PC-3 (cell line): Measurements from ENCODE around the gene SBNO2. TPM values are rescaled to one million over a fixed set of nuclear protein-coding genes. Genes with fewer than 3 reads are reported as not detected.

Experiments used
- ATAC-seq: fragments of 200-7000 bp; cut with Tn5 transposase; 2 replicates; pipeline ENCODE4 v1.9.1; 2020; ENCODE audit warnings: mild to moderate bottlenecking, moderate library complexity
- BruUV-seq: library from RNA; stranded (reverse); fragments of 400-500 nt; replicated peaks from 2 replicates; lab custom pipeline; 2021; lab: Mats Ljungman, UMichigan
- CTCF ChIA-PET: fragments of 300-600 bp; sonication (Branson Sonifier 250); formaldehyde crosslinking; loops from one replicate; lab custom pipeline; 2022; ENCODE audit warnings: antibody characterized with exemption; lab: Charles Lee
- POLR2A ChIA-PET: fragments of 300-600 bp; sonication (Branson Sonifier 250); formaldehyde crosslinking; loops from one replicate; lab custom pipeline; 2022; ENCODE audit warnings: antibody characterized with exemption; ENCODE audit not compliant: unreplicated experiment; lab: Charles Lee
- DNase-seq: peaks from one replicate; pipeline ENCODE4 v3.0.0-alpha.2; 2015
- H2AFZ ChIP-seq: fragments of 300-600 bp; sonication (generic); 2 replicates; pipeline ENCODE4 v1.6.0; 2016; ENCODE audit warnings: antibody characterized with exemption, low read length
- H3F3A ChIP-seq: fragments of 300-600 bp; sonication (generic); one replicate; pipeline ENCODE4 v1.6.0; 2017; ENCODE audit warnings: antibody characterized with exemption, low read length, control low read depth, mild to moderate bottlenecking; ENCODE audit not compliant: unreplicated experiment
- H3K27ac ChIP-seq: fragments of 300-600 bp; sonication (generic); 2 replicates; pipeline ENCODE4 v1.5.1; 2016; ENCODE audit warnings: mild to moderate bottlenecking, low read length
- H3K27me3 ChIP-seq: fragments of 300-600 bp; sonication (generic); 2 replicates; pipeline ENCODE4 v1.6.1; 2016; ENCODE audit warnings: low read length, mixed read lengths
- H3K36me3 ChIP-seq: fragments of 300-600 bp; sonication (generic); 2 replicates; pipeline ENCODE4 v1.6.1; 2016; ENCODE audit warnings: low read depth, mixed run types, low read length, mixed read lengths
- H3K4me1 ChIP-seq: fragments of 300-600 bp; sonication (generic); 2 replicates; pipeline ENCODE4 v1.5.1; 2016; ENCODE audit warnings: low read length; ENCODE audit not compliant: insufficient read depth
- H3K4me2 ChIP-seq: fragments of 300-600 bp; sonication (generic); 2 replicates; pipeline ENCODE4 v1.6.0; 2016; ENCODE audit warnings: low read length
- H3K4me3 ChIP-seq: fragments of 300-600 bp; sonication (generic); 2 replicates; pipeline ENCODE4 v1.5.1; 2016; ENCODE audit warnings: mild to moderate bottlenecking, low read length, mixed read lengths
- H3K79me2 ChIP-seq: fragments of 300-600 bp; sonication (generic); 2 replicates; pipeline ENCODE4 v1.6.1; 2017; ENCODE audit warnings: low read length, mixed read lengths
- H3K9ac ChIP-seq: fragments of 300-600 bp; sonication (generic); 2 replicates; pipeline ENCODE4 v1.6.0; 2016; ENCODE audit warnings: mild to moderate bottlenecking, low read length
- H3K9me2 ChIP-seq: fragments of 300-600 bp; sonication (generic); replicated peaks from 2 replicates; pipeline ENCODE4 v1.6.1; 2016; ENCODE audit warnings: mixed run types, low read length, mixed read lengths
- H3K9me3 ChIP-seq: fragments of 300-600 bp; sonication (generic); 2 replicates; pipeline ENCODE4 v1.6.1; 2016; ENCODE audit warnings: low read length, mixed read lengths
- H4K20me1 ChIP-seq: fragments of 300-600 bp; sonication (generic); 2 replicates; pipeline ENCODE4 v1.6.1; 2016; ENCODE audit warnings: low read length, mixed read lengths
- CTCF ChIP-seq: fragments of 300-600 bp; sonication (generic); conservative IDR thresholded peaks from 2 replicates; pipeline ENCODE4 v1.5.1; 2017; ENCODE audit warnings: antibody characterized with exemption, low read depth, mild to moderate bottlenecking, low read length
- EZH2 ChIP-seq: fragments of 300-600 bp; sonication (generic); IDR thresholded peaks from one replicate; pipeline ENCODE4 v1.6.1; 2017; ENCODE audit warnings: antibody characterized with exemption, mild to moderate bottlenecking, low read length; ENCODE audit not compliant: unreplicated experiment
- EZH2phosphoT487 ChIP-seq: fragments of 300-600 bp; sonication (generic); IDR thresholded peaks from 2 replicates; pipeline ENCODE4 v1.6.1; 2018; ENCODE audit warnings: mild to moderate bottlenecking, antibody characterized with exemption, low read length, borderline replicate concordance
- intact Hi-C: fragments of 100-400 bp; cut with micrococcal nuclease; formaldehyde crosslinking; loops from 2 replicates; pipeline ENCODE4 v1.9.0; 2023
- total RNA-seq: library from RNA; depleted of rRNA; stranded (reverse); fragments of >200 nt; gene quantifications from 2 replicates; pipeline ENCODE4 v1.2.3, GENCODE V29; 2014

SBNO2 gene
- total RNA-seq, 1 experiment from 2014 or later: 62.4 TPM

- CTCF ChIA-PET: no interaction called here
- ATAC-seq: no peak
- DNase-seq: no peak
These were observed 85.6 kb downstream of the SBNO2 start for GRCh38 chr19:1088416-1089010.

DNA sequence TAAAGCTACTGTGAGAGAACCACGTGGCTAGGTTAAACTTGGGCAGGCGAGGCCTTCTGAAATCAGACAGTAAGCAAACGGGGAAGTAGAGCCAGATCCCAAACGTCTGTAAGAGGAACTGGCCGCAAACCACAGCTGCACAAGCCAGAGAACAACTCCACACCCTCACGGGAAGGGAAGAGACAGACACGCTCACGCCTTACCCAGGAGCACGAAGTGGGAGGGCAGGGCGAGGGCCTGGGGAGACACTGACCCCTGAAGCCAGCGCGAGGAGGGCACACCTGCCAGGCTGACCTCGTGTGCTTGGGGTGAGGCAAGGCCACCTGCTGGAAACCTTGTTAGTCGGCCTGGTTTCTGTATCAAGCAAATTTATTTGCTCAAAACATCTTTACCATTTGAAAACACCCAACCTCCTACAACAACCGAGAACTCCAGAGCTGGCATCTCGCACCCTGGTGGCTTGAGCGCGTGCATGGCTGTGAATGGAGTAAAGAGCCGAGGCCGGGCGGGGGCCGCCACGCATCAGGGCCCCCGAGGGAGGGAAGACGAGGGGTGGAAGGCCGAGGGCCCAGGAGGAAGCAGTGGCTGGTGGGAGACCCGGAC, 86.2 kb downstream of the SBNO2 start:
- ATAC-seq (no peak), DNase-seq (no peak)
- no peak for TF ChIP-seq EZH2
- TF ChIP-seq EZH2phosphoT487: no peak
- TF ChIP-seq CTCF: no peak
- Histone ChIP-seq H3K9me3 (no peaks in the 10 kb centered on the region), H4K20me1 (no peaks in the 10 kb centered on the region), H3K27me3 (no peaks in the 10 kb centered on the region), H3K4me1 (no peaks in the 10 kb centered on the region), H3K4me2 (no peak overlapping the region), H3K4me3 (no peak overlapping the region), H3K9ac (no peak overlapping the region), H2AFZ (no peak overlapping the region), H3K27ac (no peak overlapping the region), H3K36me3 (no peaks in the 10 kb centered on the region), H3K79me2 (peaks cover 7% of the 10 kb centered on the region), H3F3A (no peaks in the 10 kb centered on the region), H3K9me2 (no peaks in the 10 kb centered on the region)
- BruUV-seq: TSS peak; percentile 15
- intact Hi-C loops: no loop called here
- ChIA-PET POLR2A (no interaction called here), CTCF (no interaction called here)

More at GRCh38 chr19:1088416-1089010, 85.6 kb downstream of the SBNO2 start:
- Histone ChIP-seq H3K36me3 (no peaks in the 10 kb centered on the region), H2AFZ (no peak overlapping the region), H3K4me2 (no peak overlapping the region), H4K20me1 (peaks cover under 1% of the 10 kb centered on the region; the same call in 1 of the 2 replicates), H3K79me2 (peaks cover 13% of the 10 kb centered on the region), H3F3A (no peaks in the 10 kb centered on the region), H3K9ac (no peak overlapping the region), H3K9me2 (no peaks in the 10 kb centered on the region), H3K4me1 (no peaks in the 10 kb centered on the region), H3K27ac (no peak overlapping the region), H3K4me3 (no peak overlapping the region), H3K9me3 (no peaks in the 10 kb centered on the region), H3K27me3 (no peaks in the 10 kb centered on the region)
- intact Hi-C loops: no loop called here
- no TSS peak for BruUV-seq
- POLR2A ChIA-PET: no interaction called here
- TF ChIP-seq EZH2 (no peak), EZH2phosphoT487 (no peak), CTCF (no peak)

GRCh38 chr19:1086613-1087012, 87.5 kb downstream of the SBNO2 start:
- H3F3A ChIP-seq: no peaks in the 10 kb centered on the region
- no peak for TF ChIP-seq EZH2
- no peak for TF ChIP-seq EZH2phosphoT487
- no peak overlapping the region for H3K4me2 ChIP-seq
- no peaks in the 10 kb centered on the region for H3K9me2 ChIP-seq
- no peaks in the 10 kb centered on the region for H3K36me3 ChIP-seq
- H3K79me2 ChIP-seq: no peaks in the 10 kb centered on the region
- no peaks in the 10 kb centered on the region for H3K27me3 ChIP-seq
- no peaks in the 10 kb centered on the region for H3K9me3 ChIP-seq
- DNase-seq (no peak), ATAC-seq (no peak)
- intact Hi-C loops: no loop called here
- no peaks in the 10 kb centered on the region for H4K20me1 ChIP-seq
- BruUV-seq: no TSS peak
- no peaks in the 10 kb centered on the region for H3K4me1 ChIP-seq
- H2AFZ ChIP-seq: no peak overlapping the region
- H3K9ac ChIP-seq: no peak overlapping the region
- ChIA-PET CTCF (no interaction called here), POLR2A (no interaction called here)
- no peak overlapping the region for H3K27ac ChIP-seq
- H3K4me3 ChIP-seq: no peak overlapping the region
